ENCODE results near the gene SORCS3.

The SORCS3 gene

GRCh38 chr10:104893701-104894100 is 252.6 kb downstream of the SORCS3 start:
- no peaks in the 10 kb centered on the region for H3K4me1 ChIP-seq (ENCODE audit: low read depth, poor library complexity, severe bottlenecking)
- no peak for TF ChIP-seq CTCF (conservative IDR thresholded peaks at IDR 0.05; ENCODE audit: low read depth, low read length)
- no peak overlapping the region for H3K4me2 ChIP-seq

GRCh38 chr10:104894681-104895080 is 253.6 kb downstream of the SORCS3 start:
- H3K27ac ChIP-seq, result no peak overlapping the region
- no peak overlapping the region for H3K4me3 ChIP-seq (IDR thresholded peaks at IDR 0.05; ENCODE audit: insufficient read depth, low read depth, low read length)
- no peak overlapping the region for H2AFZ ChIP-seq (ENCODE audit: low read depth)
- H3K36me3 ChIP-seq (ENCODE audit: insufficient read depth), result no peaks in the 10 kb centered on the region
- no peak overlapping the region for H3K9ac ChIP-seq
- no peaks in the 10 kb centered on the region for H3K27me3 ChIP-seq (ENCODE audit: insufficient read depth, low read depth)
- no peaks in the 10 kb centered on the region for H4K20me1 ChIP-seq (ENCODE audit: insufficient read depth)
- no peaks in the 10 kb centered on the region for H3K4me1 ChIP-seq (ENCODE audit: low read depth, poor library complexity, severe bottlenecking)
- H3K4me2 ChIP-seq, result no peak overlapping the region
- no peaks in the 10 kb centered on the region for H3K79me2 ChIP-seq (ENCODE audit: insufficient read depth, low read depth)
- TF ChIP-seq CTCF (conservative IDR thresholded peaks at IDR 0.05; ENCODE audit: low read depth, low read length), result no peak

More at GRCh38 chr10:104893701-104894100, 252.6 kb downstream of the SORCS3 start:
- Histone ChIP-seq H4K20me1 (ENCODE audit: insufficient read depth) (no peaks in the 10 kb centered on the region), H2AFZ (ENCODE audit: low read depth) (no peak overlapping the region), H3K36me3 (ENCODE audit: insufficient read depth) (no peaks in the 10 kb centered on the region), H3K27me3 (ENCODE audit: insufficient read depth, low read depth) (no peaks in the 10 kb centered on the region), H3K27ac (no peak overlapping the region), H3K79me2 (ENCODE audit: insufficient read depth, low read depth) (no peaks in the 10 kb centered on the region), H3K4me3 (IDR thresholded peaks at IDR 0.05; ENCODE audit: insufficient read depth, low read depth, low read length) (no peak overlapping the region), H3K9ac (no peak overlapping the region)

- no peak for TF ChIP-seq CTCF (conservative IDR thresholded peaks at IDR 0.05; ENCODE audit: low read depth, low read length)
- H3K36me3 ChIP-seq (ENCODE audit: insufficient read depth), result no peaks in the 10 kb centered on the region
- H3K4me2 ChIP-seq, result no peak overlapping the region
- H4K20me1 ChIP-seq (ENCODE audit: insufficient read depth), result no peaks in the 10 kb centered on the region
- H3K9ac ChIP-seq, result no peak overlapping the region
- no peak overlapping the region for H3K4me3 ChIP-seq (IDR thresholded peaks at IDR 0.05; ENCODE audit: insufficient read depth, low read depth, low read length)
- no peak overlapping the region for H2AFZ ChIP-seq (ENCODE audit: low read depth)
- H3K27me3 ChIP-seq (ENCODE audit: insufficient read depth, low read depth), result no peaks in the 10 kb centered on the region
- no peaks in the 10 kb centered on the region for H3K79me2 ChIP-seq (ENCODE audit: insufficient read depth, low read depth)
- no peak overlapping the region for H3K27ac ChIP-seq
- no peaks in the 10 kb centered on the region for H3K4me1 ChIP-seq (ENCODE audit: low read depth, poor library complexity, severe bottlenecking)
Observed at GRCh38 chr10:104895541-104895940, 254.5 kb downstream of the SORCS3 start.

GRCh38 chr10:104895981-104896380 is 254.9 kb downstream of the SORCS3 start:
- H3K36me3 ChIP-seq (ENCODE audit: insufficient read depth), result no peaks in the 10 kb centered on the region
- H3K4me1 ChIP-seq (ENCODE audit: low read depth, poor library complexity, severe bottlenecking), result no peaks in the 10 kb centered on the region
- H3K4me2 ChIP-seq, result no peak overlapping the region
- H3K4me3 ChIP-seq (IDR thresholded peaks at IDR 0.05; ENCODE audit: insufficient read depth, low read depth, low read length), result no peak overlapping the region
- H3K27ac ChIP-seq, result no peak overlapping the region
- no peaks in the 10 kb centered on the region for H3K79me2 ChIP-seq (ENCODE audit: insufficient read depth, low read depth)
- H3K27me3 ChIP-seq (ENCODE audit: insufficient read depth, low read depth), result no peaks in the 10 kb centered on the region
- H3K9ac ChIP-seq, result no peak overlapping the region
- H2AFZ ChIP-seq (ENCODE audit: low read depth), result no peak overlapping the region
- H4K20me1 ChIP-seq (ENCODE audit: insufficient read depth), result no peaks in the 10 kb centered on the region
- TF ChIP-seq CTCF (conservative IDR thresholded peaks at IDR 0.05; ENCODE audit: low read depth, low read length), result no peak
